HG03039 (cell line): ENCODE data around the gene MALL.
"Not testable (repeated sequence)": the region's sequence is repeated elsewhere in the genome, so short reads cannot be mapped to it uniquely, and the experiment has no call there.

Source experiments
- ATAC-seq: cut with Tn5 transposase; IDR thresholded peaks from one replicate; pipeline ENCODE4 v1.9.1; 2021; ENCODE audit warnings: mild to moderate bottlenecking, moderate library complexity; ENCODE audit not compliant: unreplicated experiment

The MALL gene

DNA sequence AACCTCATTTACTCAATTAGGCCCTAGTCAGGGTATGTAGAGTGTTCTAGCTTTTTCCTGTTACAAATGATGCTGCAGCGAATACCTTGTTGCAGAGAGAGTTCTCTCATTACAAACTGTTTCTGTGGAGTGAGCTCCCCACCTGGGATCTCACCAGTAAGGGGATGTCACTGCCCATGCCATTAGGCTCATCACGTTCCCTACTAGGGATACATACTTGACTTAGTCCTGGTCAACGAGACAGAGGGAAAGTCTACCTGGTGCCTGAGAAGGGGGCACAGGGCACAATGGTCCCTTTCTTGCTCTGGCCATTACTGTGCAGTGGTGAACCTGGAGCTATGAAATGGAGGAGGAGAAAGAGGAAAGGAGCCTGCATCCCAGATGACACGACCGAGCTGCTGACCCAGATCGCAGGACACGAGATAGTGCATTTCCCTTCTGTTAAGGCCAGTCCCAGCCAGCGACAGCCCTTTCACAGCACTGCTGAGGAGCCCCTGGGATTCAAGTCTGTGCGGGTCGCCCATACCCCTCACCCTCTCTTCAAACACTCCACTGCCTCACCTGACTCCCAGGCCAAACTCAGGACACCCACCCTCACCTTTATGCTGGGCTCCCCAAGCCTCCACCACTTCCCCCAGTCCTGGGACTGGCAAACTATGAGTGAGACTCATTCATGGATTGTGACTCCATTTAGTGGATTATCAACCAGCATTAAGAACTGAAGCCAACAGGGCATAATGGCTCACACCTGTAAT, 16.0 kb downstream of the MALL start:
- ATAC-seq, result no peak

DNA sequence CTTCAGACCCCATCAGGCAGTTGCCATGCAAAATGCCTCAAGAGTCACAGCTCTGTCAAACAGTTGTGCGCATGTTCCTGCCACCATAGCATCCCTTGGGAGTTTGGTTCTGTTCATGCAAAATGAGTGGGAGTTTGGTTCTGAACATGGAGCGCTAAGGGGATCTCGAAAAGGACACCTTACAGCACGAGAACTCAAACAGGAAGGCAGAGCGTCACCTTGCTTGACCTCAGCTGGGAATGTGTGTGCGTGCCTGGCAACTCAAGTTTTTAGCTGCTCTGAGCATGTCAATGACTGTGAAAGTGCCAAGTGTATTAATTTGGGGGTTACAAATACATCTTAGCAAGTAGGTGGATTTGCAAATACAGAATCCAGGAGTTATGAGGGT, 16.6 kb downstream of the MALL start:
- ATAC-seq, result no peak

DNA sequence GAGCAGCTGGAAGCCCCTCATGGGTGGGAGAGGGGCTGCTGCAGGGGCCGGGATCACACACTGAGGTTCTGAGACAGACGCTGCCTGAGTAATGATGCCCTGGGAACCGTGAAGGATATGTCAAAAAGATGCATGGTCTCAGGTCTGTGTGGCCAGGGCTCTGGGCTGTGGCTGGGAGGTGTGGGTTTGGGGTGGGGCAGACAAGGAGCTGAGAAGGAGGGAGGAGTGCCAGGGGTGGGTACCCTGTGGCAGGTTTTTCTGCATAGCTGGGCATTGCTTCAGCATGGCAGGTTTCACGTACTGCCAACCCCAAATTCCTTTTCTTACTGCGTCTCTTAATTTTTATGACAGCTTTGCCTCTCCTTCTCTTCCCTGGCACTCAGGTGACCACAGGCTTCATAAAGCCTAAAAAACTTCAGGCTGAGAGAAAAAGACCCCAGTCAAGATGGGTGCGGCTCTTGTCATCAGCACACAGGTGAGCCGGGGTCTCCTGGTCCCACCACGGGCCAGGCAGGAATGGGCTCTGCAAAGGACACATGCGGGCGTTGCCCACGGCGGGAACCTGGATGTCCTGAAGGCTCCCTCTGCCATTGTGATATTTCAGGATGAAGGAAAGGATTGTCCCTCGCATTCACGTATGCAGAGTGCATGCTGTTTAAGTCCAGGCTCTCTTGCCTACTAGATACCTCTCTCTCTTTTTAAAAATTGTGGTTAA, 18.0 kb downstream of the MALL start:
- ATAC-seq, result no peak

DNA sequence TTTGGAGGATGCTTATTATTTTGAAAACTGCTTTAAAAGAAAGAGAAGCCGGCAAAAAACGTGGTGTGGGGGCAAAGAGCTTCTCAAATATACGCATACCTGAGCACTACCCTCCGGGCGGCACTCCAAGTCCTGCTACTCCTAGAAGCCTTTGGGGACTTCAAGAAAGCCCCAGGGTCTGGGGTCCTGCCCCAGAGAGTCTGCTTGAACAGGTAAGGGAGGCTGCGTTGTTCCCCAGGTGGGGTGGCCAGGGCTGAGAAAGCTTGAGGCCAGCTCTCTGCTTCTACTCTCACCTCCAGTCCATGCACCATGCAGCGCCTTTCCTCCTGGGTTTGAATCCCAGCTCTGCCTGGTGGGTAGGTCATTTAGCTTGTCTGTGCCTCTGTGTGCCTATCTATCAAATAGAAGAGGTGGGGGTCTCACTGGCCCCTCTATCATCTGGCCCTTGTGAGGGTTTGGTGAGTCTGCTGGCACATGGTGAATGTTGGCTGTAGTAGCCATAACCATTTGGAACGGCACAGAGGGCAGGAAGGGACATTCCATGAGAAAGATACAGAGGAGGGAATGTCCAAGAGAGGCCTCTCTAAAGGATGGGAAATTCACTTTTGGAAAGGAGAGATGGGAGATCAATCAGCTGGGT, 19.5 kb downstream of the MALL start:
- no peak for ATAC-seq

DNA sequence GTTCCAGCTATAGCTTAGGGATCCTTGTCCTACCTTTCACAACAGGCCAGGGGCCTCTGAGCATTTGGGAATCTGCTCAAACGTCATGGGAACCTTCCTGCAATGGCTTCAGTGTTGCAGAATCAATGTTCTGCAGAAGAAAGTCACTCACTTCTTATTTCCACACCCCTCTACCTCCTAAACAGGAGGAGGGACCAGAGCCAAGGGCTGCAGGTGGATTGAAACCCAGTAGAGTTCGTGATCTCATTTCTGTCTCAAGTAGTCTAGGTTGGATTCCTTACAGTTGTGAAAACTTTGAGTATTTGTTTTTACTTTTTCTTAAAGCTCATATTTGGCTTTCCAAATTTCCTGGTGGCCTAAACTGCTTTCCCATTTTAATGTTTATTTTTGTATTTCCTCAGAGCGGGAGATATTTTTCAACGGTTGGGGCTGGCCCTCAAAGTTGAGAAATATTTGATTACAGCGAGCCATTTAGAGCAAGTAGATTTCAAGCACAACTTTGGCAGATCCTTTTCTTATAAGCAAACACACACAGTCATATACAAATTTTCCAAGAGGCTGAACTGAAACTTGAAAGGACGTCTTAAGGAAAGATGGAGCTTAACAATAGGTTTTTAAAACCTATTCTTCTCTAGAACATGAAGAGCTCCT, 20.6 kb downstream of the MALL start:
- not testable (repeated sequence) for ATAC-seq

DNA sequence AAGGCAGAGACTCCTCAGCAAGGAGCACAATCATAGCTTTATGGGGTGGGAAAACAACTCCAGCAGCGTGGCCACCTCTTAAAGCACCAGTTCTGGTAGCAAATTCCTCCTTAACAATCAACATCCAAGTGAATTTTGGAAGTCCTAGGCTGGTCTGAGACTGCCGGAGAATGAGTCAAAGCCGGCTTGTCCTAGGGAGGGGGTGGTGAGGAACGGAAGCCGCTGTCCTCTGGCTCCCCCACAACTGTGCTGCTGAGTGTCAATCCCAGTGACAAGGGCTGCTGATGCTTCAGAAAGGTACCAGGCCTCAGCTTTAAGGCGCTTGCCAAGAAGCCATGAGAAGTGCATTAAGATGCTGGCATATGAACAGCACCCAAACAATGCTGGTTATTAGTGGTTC, 21.7 kb downstream of the MALL start:
- not testable (repeated sequence) for ATAC-seq

DNA sequence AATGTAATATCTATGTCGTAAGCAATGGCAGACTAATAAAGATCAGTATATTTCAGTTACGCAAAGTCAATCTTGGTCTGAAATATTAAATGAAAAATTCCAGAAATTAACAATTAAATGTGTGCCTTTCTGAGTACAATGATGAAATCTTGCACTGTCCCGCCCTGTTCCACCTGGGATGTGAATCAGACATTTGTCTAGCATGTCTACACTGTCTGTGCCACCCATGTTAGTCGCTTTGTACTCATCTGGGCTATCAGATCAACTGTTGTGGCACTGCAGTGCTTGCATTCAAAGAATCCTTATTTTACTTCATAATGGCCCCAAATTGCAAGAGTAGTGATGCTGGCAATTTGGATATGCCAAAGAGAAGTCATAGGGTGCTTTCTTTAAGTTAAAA, 25.5 kb downstream of the MALL start:
- ATAC-seq, result not testable (repeated sequence)

DNA sequence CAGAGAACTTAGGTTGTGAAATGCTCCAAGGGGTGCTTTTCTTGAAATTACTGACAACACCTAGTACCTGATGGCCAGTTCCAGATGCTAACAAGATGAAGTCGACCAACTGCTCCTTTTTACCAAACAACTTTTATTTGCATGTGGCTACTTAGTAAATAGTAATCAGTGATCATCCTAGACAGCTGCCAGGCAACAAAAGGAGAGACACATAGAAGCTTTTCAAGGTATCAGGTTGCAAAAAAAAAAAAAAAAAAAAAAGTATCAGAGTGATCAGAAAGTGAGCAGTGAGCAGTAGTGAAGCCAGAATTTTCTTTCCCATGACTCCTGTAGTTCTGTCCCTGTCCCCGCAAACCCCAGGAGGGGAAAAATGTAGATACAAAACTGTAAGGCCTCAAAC, 31.9 kb downstream of the MALL start:
- not testable (repeated sequence) for ATAC-seq

DNA sequence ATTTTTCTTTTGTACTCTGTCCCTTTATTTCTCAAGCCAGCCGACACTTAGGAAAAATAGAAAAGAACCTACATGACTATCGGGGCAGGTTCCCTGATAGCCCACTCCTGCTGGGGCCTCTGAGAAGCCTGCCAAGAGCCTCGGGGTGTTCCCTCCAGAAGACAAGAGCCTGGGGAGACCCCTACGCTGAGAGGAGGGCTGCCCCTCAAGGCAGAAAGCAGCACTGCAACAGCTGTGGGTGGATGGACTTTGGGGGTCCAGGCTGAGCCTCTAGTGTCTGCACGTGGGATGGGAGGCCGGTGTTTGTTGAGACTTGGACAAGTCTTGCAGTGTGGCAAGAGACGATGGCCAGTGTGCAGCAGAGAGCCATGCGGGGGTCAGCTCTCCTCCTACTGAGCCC, 32.5 kb downstream of the MALL start:
- not testable (repeated sequence) for ATAC-seq

DNA sequence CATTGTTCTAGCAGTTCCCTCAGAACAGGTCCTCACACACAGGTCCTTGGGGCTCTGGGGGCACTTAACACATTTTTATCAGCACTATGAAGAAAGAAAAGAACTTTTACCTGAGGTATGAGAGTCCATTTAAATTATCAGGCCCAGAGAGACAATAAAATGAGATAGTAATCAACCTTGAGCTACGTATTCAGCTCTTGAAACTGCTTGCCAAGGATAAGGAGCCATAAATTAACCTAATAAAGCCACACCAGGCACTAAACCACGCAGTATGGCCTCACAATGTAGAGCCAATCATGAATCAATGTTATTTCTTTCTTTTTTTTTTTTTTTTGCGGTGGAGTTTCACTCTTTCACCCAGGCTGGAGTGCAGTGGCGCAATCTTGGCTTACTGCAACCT, 37.5 kb downstream of the MALL start:
- ATAC-seq, result not testable (repeated sequence)

DNA sequence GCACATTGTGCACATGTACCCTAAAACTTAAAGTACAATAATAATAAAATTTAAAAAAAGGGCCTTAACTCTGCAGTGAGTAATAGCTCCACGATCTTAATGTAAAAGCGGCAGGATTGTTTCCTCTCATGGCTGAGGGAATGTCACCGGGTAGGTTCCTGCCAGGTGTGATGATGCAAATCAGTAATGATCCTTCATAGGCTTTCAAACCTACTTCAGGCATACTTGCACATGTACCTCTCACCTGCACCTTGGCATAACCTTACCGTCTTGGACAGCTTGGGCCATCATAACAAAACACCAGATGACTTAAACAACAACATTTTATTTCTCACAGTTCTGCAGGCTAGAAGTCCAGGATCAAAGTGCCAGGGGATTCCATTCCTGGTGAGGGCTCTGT, 39.7 kb downstream of the MALL start:
- not testable (repeated sequence) for ATAC-seq

DNA sequence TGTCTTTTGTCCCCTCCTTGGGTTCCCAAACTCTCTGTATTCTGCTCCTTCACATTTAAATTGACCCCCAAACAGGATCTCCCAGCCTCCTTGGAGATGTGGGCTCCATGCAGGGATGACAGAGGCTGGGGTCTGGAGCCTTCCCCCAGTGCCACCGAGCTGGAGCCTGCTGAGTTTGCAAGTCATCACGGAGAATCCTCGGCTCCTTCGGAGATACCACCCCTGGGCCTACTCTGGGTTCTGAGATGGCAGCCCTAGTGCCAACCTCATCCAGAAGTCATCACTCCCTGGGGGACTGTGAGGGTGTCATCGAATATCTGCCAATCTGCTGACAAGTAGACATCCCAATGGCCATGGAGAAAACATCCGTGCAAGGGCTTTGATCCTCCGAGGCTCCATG, 45.8 kb downstream of the MALL start:
- not testable (repeated sequence) for ATAC-seq

DNA sequence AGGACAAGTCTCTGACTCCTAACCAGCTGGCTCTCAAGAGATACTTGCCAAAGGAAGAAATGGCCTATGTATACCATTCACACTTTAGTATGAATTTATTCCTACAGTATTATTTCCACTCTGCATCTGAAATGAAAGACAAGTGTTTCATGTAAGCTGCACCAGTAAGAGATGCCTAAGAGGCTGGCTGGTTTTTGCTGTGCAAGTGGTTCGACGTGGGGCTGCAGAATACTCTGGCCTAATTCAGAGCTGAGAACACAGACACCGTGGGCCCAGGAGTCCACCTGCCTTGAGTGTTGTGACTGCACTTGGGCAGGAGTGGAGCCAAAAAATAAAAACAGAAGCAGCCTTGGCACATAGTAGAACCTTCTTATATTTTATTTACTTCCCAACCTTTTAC, 47.5 kb downstream of the MALL start:
- not testable (repeated sequence) for ATAC-seq

DNA sequence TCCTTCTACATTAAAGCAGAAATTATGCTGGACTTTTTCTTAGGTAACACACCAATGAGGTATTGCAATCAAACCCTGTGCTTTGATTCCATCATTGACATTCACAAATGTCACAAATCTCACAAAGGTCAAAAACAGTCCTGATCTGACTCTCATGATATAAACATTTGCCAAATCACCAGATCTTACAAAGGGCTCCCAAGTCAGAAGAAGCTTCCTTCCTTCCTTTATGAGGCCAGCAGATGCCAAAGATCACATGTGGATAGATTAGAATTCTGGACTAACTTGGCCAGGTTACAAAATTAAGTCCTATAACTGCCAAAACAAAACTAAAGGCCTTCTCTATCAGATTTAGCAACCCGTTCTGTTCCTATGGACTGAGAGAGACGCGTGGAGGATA, 53.3 kb downstream of the MALL start:
- ATAC-seq, result not testable (repeated sequence)

DNA sequence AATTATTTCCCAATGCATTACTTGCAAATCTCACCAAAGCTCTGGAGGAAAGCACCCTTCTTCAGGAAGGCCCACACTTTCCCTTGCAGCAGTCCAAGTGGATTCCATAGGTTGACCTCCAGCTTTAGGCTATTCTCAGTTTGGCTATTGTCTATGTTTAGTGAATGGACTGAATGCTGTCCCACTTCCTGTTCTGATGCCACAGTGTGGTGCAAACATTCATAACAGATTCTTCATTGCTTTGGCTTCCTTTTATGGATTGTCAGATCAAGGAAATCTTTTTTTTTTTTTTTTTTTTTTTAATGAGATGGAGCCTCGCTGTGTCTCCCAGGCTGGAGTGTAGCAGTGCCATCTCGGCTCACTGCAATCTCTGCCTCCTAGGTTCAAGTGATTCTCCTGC, 55.1 kb downstream of the MALL start:
- ATAC-seq, result not testable (repeated sequence)

DNA sequence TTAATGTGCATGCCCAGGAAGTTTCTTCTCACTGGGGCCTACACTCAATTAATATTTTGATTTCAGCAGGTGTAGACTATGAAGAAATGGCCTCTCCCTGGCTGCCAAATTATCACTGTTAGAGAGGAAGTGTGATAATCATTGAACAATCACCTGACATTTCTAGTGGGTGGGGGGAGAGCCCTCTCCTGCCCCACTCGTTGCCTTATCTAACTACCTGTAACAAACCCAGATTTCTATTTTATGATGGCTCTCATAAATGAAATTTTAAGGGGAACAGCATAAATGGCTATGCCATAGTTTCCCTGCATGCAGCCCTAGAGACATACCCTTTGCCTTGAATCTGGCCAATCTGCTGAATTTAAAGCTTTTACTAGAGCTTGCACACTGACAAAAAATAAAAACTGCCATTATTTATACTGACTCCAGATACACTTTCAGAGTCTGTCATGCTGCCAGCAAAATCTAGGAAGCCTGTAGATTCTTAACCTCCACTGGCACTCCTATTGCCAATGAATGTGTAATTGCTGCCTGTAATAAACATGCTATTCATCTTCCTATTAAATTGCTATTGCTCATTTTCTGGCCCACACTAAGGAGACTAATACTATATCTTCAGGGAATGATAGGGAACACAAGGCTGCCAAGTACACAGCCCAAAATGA, 55.8 kb downstream of the MALL start:
- not testable (repeated sequence) for ATAC-seq

DNA sequence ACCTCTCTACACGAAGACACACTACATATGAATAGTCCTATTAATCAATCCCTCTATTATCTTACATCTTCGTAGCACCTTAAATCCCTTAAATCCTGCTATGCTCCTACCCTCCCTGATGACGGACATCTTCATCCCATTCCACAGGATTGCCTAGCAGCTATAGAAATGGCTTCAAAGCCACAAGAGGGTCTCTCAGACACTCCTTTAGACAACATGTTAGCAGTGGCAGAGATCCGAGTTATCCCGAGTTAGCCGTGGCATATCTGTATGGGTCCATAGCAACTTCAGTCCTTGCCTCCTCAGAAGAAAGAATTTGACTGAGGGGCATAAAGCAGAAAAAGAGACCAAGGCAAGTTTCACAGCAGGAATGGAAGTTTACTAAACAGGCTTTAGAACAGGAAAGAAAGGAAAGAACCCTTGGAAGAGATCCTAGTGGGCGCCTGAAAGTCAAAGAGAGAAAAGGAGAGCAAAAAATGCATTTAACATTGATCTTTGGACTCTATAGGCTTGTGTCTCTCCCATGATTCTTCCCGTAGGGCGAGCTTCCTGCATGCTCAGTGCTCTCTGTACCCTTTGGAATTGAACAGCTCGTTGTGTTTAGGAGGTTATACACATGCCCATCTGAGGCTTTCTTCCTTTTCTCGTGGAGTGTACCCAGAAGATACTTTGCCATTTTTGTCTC, 56.5 kb downstream of the MALL start:
- ATAC-seq, result not testable (repeated sequence)

DNA sequence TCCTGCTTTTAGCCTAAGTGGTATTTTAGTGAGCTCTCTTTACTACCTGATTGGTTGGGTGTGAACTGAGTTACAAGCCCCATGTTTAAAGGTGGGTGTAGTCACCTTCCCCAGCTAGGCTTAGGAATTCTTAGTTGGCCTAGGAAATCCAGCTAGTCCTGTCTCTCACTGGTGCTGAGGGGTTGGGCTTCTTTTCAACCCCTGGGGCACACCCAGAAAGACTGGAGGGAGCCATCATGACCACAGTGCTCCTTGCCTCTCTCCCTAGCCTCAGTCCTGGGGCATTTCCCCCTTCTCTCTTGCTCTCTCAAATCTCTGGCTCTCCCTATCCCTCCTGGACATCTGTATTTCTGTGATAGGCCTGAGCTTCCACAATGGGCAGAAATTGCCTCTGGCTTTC, 57.6 kb downstream of the MALL start:
- not testable (repeated sequence) for ATAC-seq

DNA sequence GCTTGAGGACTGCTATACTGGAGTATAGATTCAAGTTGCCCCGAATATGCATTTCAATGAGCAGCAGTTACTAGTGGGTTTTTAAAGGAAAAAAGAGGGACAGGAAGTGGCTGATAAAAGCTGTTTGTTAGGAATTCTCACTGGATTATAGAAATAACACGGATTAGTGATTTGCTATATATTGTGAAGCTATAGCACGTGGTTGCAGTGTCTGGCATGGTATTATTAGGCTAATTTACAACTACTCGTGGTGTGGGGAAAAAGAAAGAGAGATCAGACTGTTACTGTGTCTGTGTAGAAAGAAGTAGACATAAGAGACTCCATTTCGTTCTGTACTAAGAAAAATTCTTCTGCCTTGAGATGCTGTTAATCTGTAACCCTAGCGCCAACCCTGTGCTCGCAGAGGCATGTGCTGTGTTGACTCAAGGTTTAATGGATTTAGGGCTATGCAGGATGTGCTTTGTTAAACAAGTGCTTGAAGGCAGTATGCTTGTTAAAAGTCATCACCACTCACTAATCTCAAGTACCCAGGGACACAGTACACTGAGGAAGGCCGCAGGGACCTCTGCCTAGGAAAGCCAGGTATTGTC, 59.7 kb downstream of the MALL start:
- ATAC-seq, result not testable (repeated sequence)
